Activated naive CD4-positive, alpha-beta T cell treated with anti-CD3 and anti-CD28 coated beads, Interleukin-2, amount 50 U/mL, for 16 hours (primary cell): ENCODE measurements around the gene CENPU.

Experiments used
- DNase-seq: peaks from one replicate; pipeline ENCODE4 v3.0.0-alpha.2; 2020

Gene CENPU

DNA sequence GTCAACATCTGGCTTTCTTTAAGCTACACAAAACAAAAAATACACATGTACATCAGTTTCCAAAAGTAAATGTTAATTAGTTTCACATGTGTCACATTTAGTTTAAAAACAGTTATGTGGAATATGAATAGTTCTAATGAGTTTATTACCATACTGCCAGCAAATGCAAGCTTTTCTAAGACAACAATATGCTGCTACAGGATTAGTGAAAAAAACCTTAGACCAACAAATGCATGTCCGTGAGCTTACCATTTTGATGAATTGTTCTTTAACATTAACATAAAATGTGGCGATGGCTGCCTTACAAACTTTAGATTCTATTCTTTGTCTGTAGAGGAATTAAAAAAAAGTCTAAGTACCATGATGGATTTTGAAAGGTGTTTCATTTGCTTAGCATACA, 31.8 kb downstream of the CENPU start:
- no peak for DNase-seq

DNA sequence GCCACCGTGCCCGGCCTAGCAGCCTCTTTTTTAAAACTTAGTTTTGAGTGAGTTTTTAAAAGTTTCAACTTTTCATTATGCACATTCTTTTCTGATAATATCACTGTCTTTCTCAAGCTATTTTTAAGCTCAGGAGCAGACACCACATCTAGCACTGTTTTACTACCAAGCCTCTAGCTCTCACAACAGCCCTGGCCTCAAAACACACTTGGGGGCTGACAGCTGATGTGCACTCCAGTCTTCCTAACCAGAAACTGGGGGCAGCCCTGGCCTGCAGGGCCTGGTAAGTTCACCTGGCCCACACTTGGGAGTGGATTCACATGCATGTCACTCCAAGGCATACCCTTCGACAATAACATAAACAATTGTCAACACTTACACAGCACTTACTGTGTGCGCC, 34.0 kb downstream of the CENPU start:
- DNase-seq = no peak

DNA sequence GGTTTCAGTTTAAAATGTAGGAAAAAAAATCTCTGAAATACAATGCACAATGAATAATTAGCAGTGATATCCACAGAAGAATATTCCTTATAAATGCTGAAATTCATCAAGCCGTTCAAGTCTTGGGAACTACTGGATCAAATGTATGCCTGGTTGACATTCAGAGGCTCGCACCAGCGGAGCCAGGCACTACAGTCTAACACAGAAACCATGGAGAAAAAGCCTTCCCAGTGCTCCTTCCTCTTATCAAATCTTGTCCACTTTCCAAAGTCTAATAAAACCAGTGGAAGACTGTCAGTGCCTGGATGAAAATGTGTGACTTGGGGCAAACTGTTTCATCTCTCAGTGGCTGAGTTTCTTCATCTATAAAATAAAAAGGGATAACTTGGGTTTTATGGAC, 35.9 kb downstream of the CENPU start:
- no peak for DNase-seq

DNA sequence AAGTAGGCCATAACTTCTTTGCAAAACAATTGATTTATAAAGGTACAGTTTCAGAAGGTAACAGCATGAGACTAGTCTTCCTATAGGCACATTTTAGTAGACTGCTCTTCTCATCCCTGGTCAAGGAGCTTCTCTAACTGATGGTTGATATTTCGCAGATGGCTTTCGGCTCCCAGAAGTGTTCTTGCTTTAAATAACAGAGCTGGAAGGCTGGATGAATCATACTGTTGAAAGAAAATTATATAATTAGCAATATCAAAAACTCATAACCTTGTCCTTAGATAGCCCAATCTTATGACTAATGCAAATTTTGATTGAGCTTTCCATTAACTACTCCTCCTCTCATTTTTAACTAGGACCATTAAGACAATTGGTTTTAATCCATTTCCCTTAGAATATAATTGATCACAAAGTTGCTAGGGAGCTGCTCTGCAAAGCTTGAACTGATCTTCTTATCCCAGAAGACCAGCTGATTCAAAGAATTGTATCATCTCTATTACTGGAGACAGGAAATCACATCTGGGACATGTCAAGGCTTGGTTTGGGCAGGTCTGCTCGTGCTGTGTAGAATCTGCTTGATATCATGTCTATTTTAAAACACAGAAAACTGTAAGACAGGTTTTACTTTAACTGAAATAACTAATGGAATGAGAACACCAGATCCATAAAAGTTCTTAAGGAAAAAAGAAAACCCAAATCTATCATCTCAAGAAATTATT, 38.6 kb downstream of the CENPU start:
- DNase-seq = no peak

DNA sequence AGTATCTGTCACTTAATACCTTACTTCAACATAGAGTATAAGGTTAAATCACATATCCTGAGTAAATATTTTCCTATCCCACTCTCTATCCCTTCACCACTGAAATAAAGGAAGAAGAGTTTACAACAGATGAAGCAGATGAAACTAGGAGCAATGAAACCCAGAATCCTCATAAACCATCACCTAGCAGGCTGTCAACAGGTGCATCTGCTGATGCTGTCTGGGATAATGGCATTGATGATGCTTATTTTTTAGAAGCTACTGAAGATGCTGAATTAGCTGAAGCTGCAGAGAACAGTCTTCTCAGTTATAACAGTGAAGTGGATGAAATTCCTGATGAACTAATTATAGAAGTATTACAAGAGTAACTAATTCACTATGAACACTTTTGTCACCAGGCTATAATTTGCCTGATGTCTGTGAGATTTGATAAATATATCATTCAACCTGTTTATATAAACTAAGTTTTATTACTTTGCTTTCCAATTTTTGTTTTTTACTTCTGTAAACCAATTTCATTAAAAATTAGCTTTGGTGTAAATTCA, 39.4 kb downstream of the CENPU start:
- DNase-seq = no peak

DNA sequence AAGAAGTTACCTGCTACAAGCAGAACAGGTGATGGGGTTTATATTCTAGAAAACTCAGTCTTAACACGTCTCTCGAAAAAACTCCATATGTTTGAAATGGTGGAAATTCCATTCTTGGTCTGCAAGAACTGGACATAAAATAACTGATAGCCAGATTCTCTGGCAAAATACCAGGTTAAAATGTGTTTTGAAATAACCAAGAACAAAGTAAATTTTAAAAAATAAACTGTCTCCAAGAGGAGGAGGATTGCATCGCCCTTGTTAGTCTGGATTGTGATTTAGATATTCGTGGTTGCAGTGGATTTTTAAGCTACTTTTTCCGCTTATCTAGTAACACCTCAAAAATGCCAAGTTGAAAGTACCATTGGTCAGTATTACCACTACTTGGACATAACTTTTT, 40.8 kb downstream of the CENPU start:
- no peak for DNase-seq

DNA sequence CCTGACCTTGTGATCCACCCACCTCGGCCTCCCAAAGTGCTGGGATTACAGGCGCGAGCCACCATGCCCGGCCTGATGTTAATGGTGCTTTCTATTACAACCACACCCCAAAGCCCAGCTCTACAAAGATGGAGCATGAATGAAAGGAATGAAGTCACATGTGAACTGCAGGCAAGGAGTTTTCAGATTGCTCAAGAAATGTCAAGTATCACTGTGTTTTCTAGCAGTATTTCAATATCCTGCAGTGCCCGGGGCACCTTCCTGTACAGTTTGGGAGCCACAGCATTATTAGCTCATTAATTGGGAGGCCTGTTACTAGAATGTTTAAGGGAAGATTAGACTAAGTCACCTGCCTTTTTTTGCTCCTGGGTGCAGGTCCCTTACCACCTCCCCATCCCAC, 44.2 kb downstream of the CENPU start:
- DNase-seq = no peak

DNA sequence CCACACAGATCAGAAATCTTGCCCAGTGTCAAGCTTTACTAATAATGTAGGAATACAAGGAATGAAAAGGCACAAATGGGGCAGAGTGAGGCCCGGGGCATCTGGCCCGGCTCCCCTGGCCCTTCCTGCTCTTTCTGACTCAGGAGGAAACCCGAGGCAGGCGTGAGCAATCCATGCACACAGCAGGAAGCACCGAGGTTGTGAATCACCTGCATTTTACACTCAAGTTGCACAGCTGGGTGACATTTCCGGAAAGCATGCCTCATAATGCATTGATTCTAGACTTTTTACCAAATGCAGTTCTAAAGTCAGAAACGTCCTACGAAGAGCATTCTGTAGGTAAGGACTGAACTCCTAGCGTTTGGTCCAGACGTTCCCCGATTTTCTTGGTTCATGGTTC, 45.4 kb downstream of the CENPU start:
- no peak for DNase-seq

DNA sequence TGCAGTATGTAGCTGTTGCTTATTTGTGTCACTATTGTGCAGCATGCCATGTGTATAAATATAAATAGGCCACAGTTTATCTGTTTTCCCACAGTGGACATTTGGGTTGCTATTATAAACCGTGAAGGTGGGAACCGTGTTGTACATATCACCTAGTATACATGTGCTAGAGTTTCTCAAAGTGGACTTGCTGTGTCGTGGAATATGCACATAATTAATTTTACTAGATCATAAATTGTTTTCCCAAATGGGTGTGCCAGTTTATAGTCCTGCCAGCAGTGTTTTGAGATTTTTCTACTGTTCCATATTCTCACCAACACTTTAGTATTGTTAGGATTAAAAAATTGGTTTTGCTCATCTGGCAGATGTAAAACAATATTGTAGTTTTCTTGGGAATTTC, 45.9 kb downstream of the CENPU start:
- no peak for DNase-seq

DNA sequence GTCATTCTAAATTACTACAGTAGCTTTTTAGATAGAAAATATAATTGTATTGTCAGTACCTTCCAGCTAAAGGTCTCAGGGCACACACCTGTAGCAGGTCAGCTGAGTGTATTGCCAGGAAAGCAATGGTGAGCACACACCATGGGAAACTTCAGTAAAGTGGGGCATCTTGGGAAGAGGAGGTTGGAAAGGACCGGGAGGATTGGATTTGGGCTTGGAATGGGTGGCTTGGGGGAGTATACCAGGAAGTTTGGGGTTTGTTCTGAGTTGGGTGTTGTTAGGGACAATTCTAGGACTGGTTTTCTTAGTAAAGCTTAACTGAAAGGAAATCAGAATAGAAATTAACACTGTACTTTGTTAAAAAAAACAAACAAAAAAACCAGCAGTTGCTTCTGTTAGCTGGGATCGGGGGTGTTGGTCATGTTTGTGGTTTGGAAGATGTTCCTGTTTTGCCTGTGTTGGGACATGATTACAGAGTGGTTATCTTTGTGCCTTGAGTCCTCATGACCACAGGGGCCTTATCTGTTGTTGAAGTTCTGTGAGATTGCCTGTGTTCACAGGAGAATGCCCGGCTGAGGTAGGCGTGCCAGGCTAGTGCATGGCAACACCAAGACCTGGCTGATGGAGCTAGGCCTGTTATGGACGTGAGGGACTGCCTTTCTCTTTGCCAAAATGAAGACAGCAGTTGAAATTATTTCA, 49.3 kb downstream of the CENPU start:
- no peak for DNase-seq

DNA sequence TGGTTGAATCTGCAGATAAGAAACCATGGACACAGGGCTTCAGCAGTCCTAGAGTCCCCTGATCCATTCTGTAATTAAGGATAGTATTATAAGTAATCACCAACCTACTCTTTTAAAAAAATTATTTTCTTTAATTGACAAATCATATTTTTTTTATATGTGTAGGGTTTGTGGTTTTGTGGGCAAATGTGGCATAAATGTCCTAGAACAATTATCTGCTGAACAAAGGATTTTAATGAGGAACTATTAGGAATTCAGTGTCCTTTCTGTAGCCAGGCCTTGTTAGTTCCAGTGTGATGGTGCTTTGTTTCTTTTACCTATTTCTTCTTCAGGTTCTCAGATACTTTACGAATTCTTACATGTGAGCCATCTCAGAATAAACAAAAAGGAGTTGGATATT, 52.0 kb downstream of the CENPU start:
- no peak for DNase-seq

DNA sequence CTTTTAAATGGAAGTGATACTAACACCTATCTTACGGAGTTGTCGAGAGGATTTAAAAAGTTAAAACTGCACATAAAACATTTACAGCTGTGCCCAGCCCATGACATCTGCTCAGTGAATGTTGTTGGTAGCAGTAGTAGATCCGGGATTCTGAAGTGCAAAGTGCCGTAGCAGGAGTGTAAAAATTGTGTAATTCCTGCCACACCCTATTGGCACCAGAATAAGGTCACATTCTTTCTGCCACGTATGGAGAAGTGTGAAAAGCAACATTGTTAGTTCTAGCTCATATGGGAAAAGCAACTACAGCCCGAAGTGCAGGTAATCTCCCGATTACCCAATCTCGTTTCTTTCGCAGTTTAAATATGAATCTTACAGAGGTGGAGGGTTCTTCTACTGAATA, 53.2 kb downstream of the CENPU start:
- no peak for DNase-seq

DNA sequence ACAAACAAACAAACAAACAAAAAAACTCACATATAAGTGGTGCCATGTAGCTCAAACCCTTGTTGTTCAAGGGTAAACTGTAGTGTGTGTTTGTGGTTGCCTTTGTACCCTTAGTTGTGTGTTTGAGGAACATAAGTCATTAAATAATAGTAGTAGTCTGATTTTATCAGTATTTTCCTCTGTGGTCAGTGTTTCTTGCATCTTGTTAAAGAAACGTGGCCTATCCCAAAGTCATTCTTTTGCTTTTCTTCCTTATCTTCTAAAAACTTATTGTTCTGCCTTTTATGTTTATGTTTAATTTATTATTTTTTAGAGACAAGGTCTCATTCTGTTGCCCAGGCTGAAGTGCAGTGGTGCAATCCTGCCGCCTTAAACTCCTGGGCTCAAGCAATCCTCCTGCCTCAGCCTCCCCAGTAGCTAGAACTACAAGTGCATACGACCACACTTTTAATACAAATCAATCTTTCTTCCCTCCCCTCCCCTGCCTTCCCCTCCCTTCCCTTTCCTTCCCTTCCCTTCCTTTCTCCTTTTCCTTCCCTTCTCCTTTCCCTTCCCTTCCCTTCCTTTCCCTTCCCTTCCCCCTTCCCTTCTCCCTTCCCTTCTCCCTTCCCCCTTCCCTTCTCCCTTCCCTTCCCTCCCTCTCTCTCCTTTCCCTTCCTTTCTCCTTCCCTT, 57.9 kb downstream of the CENPU start:
- no peak for DNase-seq

DNA sequence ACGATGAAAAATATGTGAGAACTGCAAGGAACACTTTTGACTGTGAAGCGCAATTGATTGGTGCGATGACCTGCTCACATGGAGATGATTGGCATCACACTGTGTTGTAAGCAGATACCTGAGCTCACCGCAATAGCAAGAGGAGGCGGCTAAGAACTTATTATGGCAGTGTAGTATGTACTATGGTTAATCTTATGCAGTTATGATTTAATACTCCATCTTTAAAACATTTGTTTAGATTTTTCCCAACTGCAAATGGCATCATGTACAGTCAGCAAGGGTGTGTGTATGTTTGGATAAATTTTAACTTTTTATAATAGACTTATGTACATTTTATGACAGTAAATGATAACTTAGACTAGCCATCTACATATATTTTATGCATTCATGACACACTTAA, 58.9 kb downstream of the CENPU start:
- no peak for DNase-seq

DNA sequence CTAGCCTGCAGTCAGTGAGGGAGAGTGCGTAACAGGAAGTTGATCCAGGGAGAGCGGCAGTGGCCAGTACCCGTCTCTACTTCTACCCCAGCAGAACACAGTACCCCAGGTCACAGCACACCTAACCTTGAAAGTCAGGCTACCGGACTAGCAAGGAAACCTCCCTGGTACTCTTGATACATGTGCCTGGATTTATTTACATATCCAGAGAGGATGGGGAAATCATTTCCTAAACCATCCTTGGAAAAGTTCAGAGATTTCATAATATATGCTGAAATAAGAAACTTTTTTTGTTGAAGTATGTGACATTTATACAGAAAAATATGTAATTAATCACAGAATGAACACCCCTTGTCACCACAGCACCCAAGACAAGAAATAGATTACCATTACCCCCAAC, 59.9 kb downstream of the CENPU start:
- DNase-seq = no peak

DNA sequence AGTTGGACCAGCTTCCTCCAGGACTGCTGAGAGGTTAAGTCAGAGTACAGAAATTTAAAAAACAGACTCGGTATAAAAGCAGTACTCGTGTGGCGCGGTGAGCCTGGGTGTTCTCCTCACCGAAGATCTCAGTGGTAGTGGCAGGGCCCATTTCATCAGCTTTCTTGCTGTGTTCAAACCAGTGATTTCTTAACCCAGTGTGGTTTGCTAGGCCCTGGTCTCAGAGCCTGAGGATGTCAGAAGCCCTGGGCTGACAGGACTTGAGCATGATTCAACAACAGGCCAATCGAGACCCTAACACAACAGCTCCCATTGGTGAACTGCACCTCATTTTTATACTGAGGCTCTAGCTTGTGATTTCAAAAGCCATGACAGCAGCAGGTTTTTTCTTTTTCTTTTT, 61.2 kb downstream of the CENPU start:
- no peak for DNase-seq

DNA sequence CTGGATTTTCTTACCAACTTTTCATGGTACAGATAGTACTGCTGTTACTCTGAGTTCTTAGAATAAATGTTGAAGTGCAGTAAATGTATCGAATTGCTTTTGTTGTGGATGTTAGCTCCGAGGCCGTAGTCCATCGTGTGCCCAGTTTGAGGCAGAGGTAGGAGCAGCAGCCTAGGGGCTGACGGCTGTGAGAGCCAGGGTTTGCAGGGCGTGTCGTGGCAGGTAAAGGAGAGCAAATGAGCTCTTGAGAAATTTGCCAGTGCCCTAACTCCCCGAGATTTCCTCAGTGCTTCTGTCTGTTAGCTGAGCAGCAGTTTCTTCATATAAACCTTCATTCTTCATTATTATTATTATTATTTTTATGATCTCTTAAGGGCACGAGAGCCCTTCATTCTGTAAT, 62.8 kb downstream of the CENPU start:
- no peak for DNase-seq

DNA sequence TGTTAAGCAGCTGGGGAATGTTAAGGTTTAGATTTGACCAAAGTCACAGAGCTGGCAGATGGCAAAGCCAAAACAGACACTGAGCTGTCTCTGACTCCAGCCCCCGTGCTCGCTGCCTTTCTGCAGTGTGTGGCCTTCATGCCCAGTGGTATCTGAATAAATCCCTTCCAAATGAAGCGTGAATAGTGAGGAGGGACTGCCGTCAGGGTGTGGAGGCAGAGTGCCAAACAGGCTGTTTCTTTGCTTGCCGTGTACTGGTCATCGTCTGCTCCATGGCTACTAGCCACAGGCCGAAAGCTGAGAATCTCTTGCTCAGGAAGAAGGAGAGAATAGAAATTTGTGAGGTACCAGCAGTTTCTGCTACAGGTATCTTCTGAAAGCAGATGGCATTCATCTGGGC, 64.6 kb downstream of the CENPU start:
- no peak for DNase-seq

DNA sequence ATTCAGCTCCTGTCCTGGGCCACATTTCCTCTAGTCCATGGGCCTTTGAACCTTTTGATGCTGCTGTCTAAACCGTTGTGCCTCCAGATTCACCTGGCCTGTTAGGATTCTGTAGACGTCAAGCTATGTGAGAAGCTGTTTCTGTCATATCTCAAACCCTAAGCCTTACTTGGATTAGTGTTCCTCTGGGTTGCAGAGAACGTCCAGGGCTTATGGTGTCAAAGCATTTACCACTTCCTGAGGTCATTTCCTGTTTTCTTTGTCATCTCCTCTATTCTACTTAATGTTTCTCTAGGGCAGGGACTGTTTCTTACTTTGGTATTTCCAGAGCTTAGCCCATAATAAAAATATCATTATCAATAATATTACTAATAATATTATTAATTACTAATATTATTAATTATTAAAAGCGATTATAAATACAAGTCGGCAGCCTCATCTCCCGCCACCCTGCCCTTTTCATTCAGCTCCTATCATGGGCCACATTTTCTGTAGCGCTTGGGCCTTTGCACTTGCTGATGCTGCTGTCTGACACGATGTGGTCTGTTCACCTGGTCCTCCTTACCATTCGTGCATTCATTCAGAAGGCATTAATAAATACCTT, 65.3 kb downstream of the CENPU start:
- no peak for DNase-seq

DNA sequence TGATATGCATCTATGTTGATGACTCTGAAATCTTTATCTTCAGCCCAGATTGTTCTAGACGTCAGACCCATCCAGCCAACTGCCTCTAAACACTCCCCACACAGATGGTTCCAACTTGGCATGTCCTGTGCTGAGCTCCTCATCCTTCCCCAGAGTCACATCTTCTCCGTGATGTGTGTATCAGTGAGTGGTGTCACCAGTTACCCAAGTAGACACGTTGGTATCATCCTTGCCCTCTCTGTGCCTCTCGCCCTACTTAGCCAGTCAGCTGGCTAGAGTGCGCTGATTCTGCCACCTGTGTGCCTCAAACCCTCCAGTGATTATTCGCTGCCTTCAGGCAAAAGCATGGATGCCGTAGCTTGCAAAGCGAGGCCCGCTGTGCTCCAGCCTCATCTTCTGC, 65.8 kb downstream of the CENPU start:
- no peak for DNase-seq

DNA sequence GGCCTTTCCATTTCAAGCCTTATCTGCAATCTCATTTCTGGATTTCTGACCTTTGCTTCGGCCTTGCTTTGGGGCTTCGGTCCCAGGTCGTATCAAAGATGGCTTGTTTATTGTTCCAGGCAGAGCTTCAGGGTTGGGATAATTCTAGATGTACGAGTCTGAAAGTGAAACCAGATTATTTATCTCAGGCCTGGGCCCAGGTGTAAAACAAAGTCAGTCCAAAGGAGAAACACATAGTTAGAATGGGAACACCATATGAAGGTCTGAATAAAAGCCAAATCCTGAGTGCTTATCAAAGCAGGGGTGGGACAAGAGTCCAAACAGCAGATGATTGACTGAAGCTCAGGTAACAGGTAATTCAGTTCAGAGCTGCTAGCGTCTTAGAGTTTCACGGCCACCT, 67.2 kb downstream of the CENPU start:
- DNase-seq = no peak

DNA sequence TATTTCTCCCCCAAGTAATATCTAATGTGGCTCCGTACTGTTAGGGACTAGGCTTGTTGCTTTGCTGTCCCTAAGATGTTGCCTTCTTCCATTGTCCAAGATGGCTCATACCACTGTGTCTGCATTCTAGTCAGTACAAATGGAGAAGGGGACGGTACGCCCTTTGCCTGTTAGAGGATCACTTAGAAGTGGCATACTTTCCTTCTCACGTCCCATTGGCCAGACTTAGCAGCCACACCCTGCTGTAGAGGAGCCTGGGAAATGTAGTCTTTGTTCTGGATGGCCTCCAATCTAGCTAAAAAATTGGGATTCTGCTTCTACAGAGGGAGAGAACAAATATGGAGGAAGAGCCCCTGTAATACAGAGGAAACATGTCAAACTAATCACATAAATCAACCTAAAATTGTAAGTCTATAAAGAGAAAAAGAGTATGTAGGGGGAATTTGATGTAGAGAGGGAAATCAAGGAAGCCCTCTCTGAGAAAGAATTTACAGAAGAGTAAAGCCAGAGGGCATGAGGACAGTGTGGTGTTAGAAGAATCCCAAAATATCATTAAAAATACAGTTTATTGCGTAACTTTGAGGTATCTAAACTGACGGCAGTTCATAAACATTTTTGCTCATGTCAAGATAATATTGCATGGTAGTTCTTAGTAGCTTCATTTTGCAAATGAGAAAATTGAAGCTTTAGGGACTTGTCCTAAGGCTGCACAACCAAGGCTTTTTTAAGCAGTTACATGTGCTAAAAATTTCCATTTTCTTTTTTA, 69.3 kb downstream of the CENPU start:
- DNase-seq = no peak

DNA sequence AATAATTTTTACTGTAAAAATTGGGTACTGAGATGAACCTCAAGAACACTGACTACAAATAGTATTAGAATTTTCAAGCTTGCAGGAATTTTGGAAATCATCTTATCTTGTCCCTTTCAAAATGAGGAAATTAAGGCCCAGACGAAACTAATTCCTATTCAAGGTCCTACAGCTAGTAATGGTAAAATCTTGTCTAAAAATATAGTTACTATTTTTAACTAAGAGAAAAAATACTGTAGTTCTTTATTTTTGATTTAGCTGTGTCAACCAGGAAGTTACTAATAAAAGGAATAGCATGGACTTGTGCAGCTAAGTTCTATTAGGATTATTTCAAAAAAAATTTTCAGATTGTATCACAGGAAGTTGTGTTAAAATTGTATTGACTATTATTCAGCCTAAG, 71.7 kb downstream of the CENPU start:
- no peak for DNase-seq
